Caco-2 (cell line): ENCODE data around the gene CMTR1. TPM values are rescaled to one million over a fixed set of nuclear protein-coding genes. Genes with fewer than 3 reads are reported as not detected.

ENCODE experiments used
- BruUV-seq: library from RNA; stranded (reverse); fragments of 400-500 nt; replicated peaks from 2 replicates; lab custom pipeline; 2021; lab: Mats Ljungman, UMichigan
- CTCF ChIA-PET: fragments of 300-600 bp; sonication (Branson Sonifier 250); formaldehyde crosslinking; loops from one replicate; lab custom pipeline; 2022; ENCODE audit warnings: antibody characterized with exemption; lab: Charles Lee
- POLR2A ChIA-PET: fragments of 300-600 bp; sonication (Branson Sonifier 250); formaldehyde crosslinking; loops from one replicate; lab custom pipeline; 2022; ENCODE audit warnings: antibody characterized with exemption; lab: Charles Lee
- DNase-seq, 2 experiments: peaks; one replicate each; pipeline versions ENCODE4 v3.0.0 to v3.0.0-alpha.2; 2020 to 2022
- H3K27me3 ChIP-seq: replicated peaks from 2 replicates; pipeline ENCODE4 v1.6.0; 2011; ENCODE audit warnings: low read length; ENCODE audit not compliant: control insufficient read depth, insufficient read depth
- H3K36me3 ChIP-seq: 2 replicates; pipeline ENCODE4 v1.5.1; 2011; ENCODE audit warnings: low read length; ENCODE audit not compliant: control insufficient read depth, insufficient read depth
- H3K4me1 ChIP-seq: fragments of 250-450 bp; sonication (Bioruptor Pico); 2 replicates; pipeline ENCODE4 v1.5.1; 2020; ENCODE audit warnings: mild to moderate bottlenecking
- H3K4me3 ChIP-seq: 2 replicates; pipeline ENCODE4 v1.5.1; 2011; ENCODE audit warnings: low read depth, mild to moderate bottlenecking, control low read depth, low read length
- H3K9me3 ChIP-seq: fragments of 250-450 bp; sonication (Bioruptor Pico); 2 replicates; pipeline ENCODE4 v1.5.1; 2020; ENCODE audit warnings: mild to moderate bottlenecking, moderate library complexity
- H3K27ac Mint-ChIP-seq: one replicate; pipeline ENCODE4 v1.8.0; 2022; ENCODE audit warnings: mixed read lengths; ENCODE audit not compliant: unreplicated experiment
- H3K27me3 Mint-ChIP-seq: one replicate; pipeline ENCODE4 v1.8.0; 2022; ENCODE audit warnings: mixed read lengths; ENCODE audit not compliant: insufficient read depth, unreplicated experiment
- H3K36me3 Mint-ChIP-seq: one replicate; pipeline ENCODE4 v1.8.0; 2022; ENCODE audit warnings: mild to moderate bottlenecking, mixed read lengths; ENCODE audit not compliant: insufficient read depth, unreplicated experiment
- H3K4me1 Mint-ChIP-seq: one replicate; pipeline ENCODE4 v1.8.0; 2022; ENCODE audit warnings: low read depth, mixed read lengths; ENCODE audit not compliant: unreplicated experiment
- H3K4me3 Mint-ChIP-seq: one replicate; pipeline ENCODE4 v1.8.0; 2022; ENCODE audit warnings: mild to moderate bottlenecking, moderate library complexity, mixed read lengths; ENCODE audit not compliant: unreplicated experiment
- H3K9me3 Mint-ChIP-seq: one replicate; pipeline ENCODE4 v1.8.0; 2022; ENCODE audit warnings: mixed read lengths; ENCODE audit not compliant: unreplicated experiment
- intact Hi-C: fragments of 100-400 bp; cut with micrococcal nuclease; formaldehyde crosslinking; loops from one replicate; pipeline ENCODE4 v1.10.0; 2022; ENCODE audit not compliant: unreplicated experiment
- total RNA-seq: library from RNA; stranded (reverse); gene quantifications from 2 replicates; pipeline ENCODE4 v1.2.3, GENCODE V29; 2022
- TF ChIP-seq, protein P1 (sequence below), 2 experiments: fragments of 200-600 bp in 1 of 2; IDR thresholded peaks; 1 replicate in 1 of 2; 2 replicates in 1 of 2; pipeline versions ENCODE4 v1.5.1 to v1.8.0; 2011 to 2022; ENCODE audit warnings: antibody characterized with exemption in 1 of 2, control low read depth in 1 of 2, inconsistent platforms in 1 of 2, low read depth in 1 of 2, low read length in 1 of 2, mild to moderate bottlenecking in 1 of 2, moderate library complexity in 1 of 2; ENCODE audit not compliant: insufficient read depth in 1 of 2, severe bottlenecking in 1 of 2, unreplicated experiment in 1 of 2

The CMTR1 gene
- total RNA-seq, 1 experiment from 2014 or later = 40.8 TPM

- DNase-seq = no peak
- ChIA-PET CTCF (no interaction called here), POLR2A (no interaction called here)
- Histone ChIP-seq H3K4me1 (no peaks in the 10 kb centered on the region), H3K36me3 (no peaks in the 10 kb centered on the region), H3K27me3 (no peaks in the 10 kb centered on the region), H3K4me3 (no peak overlapping the region), H3K9me3 (no peaks in the 10 kb centered on the region)
- no peak overlapping the region for H3K27ac Mint-ChIP-seq
- H3K36me3 Mint-ChIP-seq = no peaks in the 10 kb centered on the region
- no peaks in the 10 kb centered on the region for H3K27me3 Mint-ChIP-seq
- H3K4me3 Mint-ChIP-seq = no peak overlapping the region
- TF ChIP-seq, protein P1, sequence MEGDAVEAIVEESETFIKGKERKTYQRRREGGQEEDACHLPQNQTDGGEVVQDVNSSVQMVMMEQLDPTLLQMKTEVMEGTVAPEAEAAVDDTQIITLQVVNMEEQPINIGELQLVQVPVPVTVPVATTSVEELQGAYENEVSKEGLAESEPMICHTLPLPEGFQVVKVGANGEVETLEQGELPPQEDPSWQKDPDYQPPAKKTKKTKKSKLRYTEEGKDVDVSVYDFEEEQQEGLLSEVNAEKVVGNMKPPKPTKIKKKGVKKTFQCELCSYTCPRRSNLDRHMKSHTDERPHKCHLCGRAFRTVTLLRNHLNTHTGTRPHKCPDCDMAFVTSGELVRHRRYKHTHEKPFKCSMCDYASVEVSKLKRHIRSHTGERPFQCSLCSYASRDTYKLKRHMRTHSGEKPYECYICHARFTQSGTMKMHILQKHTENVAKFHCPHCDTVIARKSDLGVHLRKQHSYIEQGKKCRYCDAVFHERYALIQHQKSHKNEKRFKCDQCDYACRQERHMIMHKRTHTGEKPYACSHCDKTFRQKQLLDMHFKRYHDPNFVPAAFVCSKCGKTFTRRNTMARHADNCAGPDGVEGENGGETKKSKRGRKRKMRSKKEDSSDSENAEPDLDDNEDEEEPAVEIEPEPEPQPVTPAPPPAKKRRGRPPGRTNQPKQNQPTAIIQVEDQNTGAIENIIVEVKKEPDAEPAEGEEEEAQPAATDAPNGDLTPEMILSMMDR (IDR thresholded peaks at IDR 0.05; ENCODE audit: insufficient read depth in 1 of 2, low read depth in 1 of 2, low read length in 1 of 2, severe bottlenecking in 1 of 2, unreplicated experiment in 1 of 2) = no peak
- H3K9me3 Mint-ChIP-seq = no peaks in the 10 kb centered on the region
- BruUV-seq = no TSS peak
- intact Hi-C loops = no loop called here
- no peaks in the 10 kb centered on the region for H3K4me1 Mint-ChIP-seq
Measured at GRCh38 chr6:37406726-37407341, 26.2 kb upstream of the CMTR1 start.

DNA sequence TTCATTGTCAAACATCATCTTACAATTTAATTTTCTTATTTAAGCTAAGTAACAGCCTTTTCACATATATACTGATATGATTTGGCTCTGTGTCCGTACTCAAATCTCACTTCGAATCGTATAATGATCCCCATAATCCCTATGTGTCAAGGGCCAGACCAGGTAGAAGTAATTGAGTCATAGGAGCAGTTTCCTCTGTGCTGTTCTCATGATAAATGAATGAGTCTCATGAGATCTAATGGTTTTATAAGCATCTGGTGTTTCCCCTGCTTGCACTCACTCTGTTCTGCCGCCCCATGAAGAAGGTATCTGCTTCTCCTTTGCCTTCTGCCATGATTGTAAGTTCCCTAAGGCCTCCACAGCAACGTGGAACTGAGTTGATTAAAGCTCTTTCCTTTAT, 25.1 kb upstream of the CMTR1 start:
- no peak overlapping the region for H3K27ac Mint-ChIP-seq
- Histone ChIP-seq H3K4me1 (no peaks in the 10 kb centered on the region), H3K27me3 (no peaks in the 10 kb centered on the region), H3K9me3 (no peaks in the 10 kb centered on the region), H3K36me3 (no peaks in the 10 kb centered on the region), H3K4me3 (no peak overlapping the region)
- no peaks in the 10 kb centered on the region for H3K4me1 Mint-ChIP-seq
- no peaks in the 10 kb centered on the region for H3K9me3 Mint-ChIP-seq
- no peak for DNase-seq
- no peak overlapping the region for H3K4me3 Mint-ChIP-seq
- H3K27me3 Mint-ChIP-seq = no peaks in the 10 kb centered on the region
- BruUV-seq = no TSS peak
- TF ChIP-seq, protein P1 (IDR thresholded peaks at IDR 0.05; ENCODE audit: insufficient read depth in 1 of 2, low read depth in 1 of 2, low read length in 1 of 2, severe bottlenecking in 1 of 2, unreplicated experiment in 1 of 2) = no peak
- intact Hi-C loops = no loop called here
- no peaks in the 10 kb centered on the region for H3K36me3 Mint-ChIP-seq
- POLR2A ChIA-PET = no interaction called here
- CTCF ChIA-PET = no interaction called here

DNA sequence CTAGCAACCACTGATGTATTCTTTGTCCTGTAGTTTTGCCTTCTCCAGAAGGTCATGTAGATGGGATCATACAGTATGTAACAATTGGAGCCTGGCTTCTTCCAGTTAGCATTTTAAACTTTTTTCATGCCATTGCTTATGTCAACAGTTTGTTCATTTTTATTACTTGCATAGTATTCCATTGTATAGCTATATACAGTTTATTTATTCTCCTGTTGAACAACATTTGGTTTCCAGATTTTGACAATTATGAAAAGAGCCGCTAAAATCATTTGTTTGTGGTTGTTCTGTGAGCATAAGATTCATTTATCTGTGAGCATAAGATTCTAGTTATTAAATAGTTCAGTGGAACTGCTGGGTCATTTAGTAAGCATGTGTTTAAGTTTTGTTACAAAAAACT, 23.5 kb upstream of the CMTR1 start:
- H3K27me3 ChIP-seq = no peaks in the 10 kb centered on the region
- Mint-ChIP-seq H3K4me1 (no peaks in the 10 kb centered on the region), H3K27ac (no peak overlapping the region), H3K4me3 (no peak overlapping the region), H3K36me3 (no peaks in the 10 kb centered on the region), H3K9me3 (no peaks in the 10 kb centered on the region), H3K27me3 (no peaks in the 10 kb centered on the region)
- no peaks in the 10 kb centered on the region for H3K36me3 ChIP-seq
- intact Hi-C loops = no loop called here
- CTCF ChIA-PET = no interaction called here
- BruUV-seq = no TSS peak
- POLR2A ChIA-PET = no interaction called here
- H3K9me3 ChIP-seq = no peaks in the 10 kb centered on the region
- TF ChIP-seq, protein P1 (IDR thresholded peaks at IDR 0.05; ENCODE audit: insufficient read depth in 1 of 2, low read depth in 1 of 2, low read length in 1 of 2, severe bottlenecking in 1 of 2, unreplicated experiment in 1 of 2) = no peak
- no peaks in the 10 kb centered on the region for H3K4me1 ChIP-seq
- no peak for DNase-seq
- no peak overlapping the region for H3K4me3 ChIP-seq
